ENCODE results near the gene FTSJ1. TPM values are rescaled to one million over a fixed set of nuclear protein-coding genes. Genes with fewer than 3 reads are reported as not detected.
A peak's percentile ranks its signal among the peaks of the same experiment; 100 is the strongest.

The FTSJ1 gene
- total and polyA plus RNA-seq, 11 donors: 13.6 to 62.4 (median 18.1) TPM

- 67 to 76% (median 72%) methylated on average over 10 of the region's 10 CpGs for WGBS, 4 donors
Observed at GRCh38 chrX:48474127-48474526, 1.9 kb upstream of the FTSJ1 start.

DNA sequence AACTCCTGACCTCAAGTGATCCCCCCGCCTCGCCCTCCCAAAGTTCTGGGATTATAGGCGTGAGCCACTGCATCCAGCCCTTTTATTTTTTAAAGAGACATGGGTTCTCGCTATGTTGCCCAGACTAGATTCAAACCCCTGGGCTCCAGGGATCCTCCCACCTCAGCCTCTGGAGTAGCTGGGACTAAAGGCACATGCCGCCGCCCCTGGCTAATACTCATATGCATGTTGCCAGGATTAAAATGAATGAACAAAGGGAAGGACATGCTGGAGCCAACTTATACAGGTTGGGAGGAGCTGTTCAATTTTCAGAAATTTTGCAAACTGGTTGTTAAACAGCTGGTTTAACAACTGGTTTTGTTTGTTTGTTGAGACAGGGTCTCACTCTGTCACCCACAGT lies 1.4 kb upstream of the FTSJ1 start:
- intact Hi-C loops (cut with DNase I): loop anchor here in 1 of 10 donors (10.0 kb wide), 1 partner anchor 400 kb away; the partner anchor contains the start of gene ZNF630
- H3K4me1 ChIP-seq: peaks cover 0 to 8% (median 0%) of the 10 kb centered on the region in 12 donors
- H3K9me3 ChIP-seq: no peaks in the 10 kb centered on the region
- H3K27me3 ChIP-seq: no peaks in the 10 kb centered on the region
- no peak for ATAC-seq
- H3K4me3 ChIP-seq: no peak overlapping the region
- DNase-seq: no peak
- TF ChIP-seq POLR2A (IDR thresholded peaks at IDR 0.05) (no peak), CTCF (IDR thresholded peaks at IDR 0.05) (no peak)
- H3K36me3 ChIP-seq: no peaks in the 10 kb centered on the region
- H3K27ac ChIP-seq: no peak overlapping the region
- 78 to 86% (median 85%) methylated on average over 6 of the region's 6 CpGs for WGBS, 4 donors

More at GRCh38 chrX:48474127-48474526, 1.9 kb upstream of the FTSJ1 start:
- Histone ChIP-seq H3K36me3 (no peaks in the 10 kb centered on the region), H3K27ac (no peak overlapping the region), H3K9me3 (no peaks in the 10 kb centered on the region), H3K4me1 (peaks cover 0 to 8% (median 0%) of the 10 kb centered on the region in 12 donors), H3K27me3 (peaks cover 0 to 3% (median 0%) of the 10 kb centered on the region in 9 donors), H3K4me3 (no peak overlapping the region)
- TF ChIP-seq CTCF (IDR thresholded peaks at IDR 0.05) (no peak), POLR2A (IDR thresholded peaks at IDR 0.05) (no peak)
- intact Hi-C loops (cut with DNase I): loop anchor here in 1 of 10 donors (10.0 kb wide), 1 partner anchor 399 kb away; the partner anchor contains the start of gene ZNF630
- DNase-seq (no peak), ATAC-seq (no peak)

- 2 to 24% (median 12%) methylated on average over 5 of the region's 5 CpGs for WGBS, 4 donors
- intact Hi-C loops (cut with DNase I): loop anchor here in 1 of 10 donors (10.0 kb wide), 1 partner anchor 400 kb away; the partner anchor contains the start of gene ZNF630
Observed at GRCh38 chrX:48475296-48475695, 703 bp upstream of the FTSJ1 start.

More at GRCh38 chrX:48475296-48475695, 703 bp upstream of the FTSJ1 start:
- Histone ChIP-seq H3K27me3 (no peaks in the 10 kb centered on the region), H3K27ac (peak overlapping the region in 10 of 12 donors; percentile 60 to 87 (median 78)), H3K36me3 (no peaks in the 10 kb centered on the region), H3K4me1 (peaks cover 0 to 8% (median 0%) of the 10 kb centered on the region in 12 donors), H3K9me3 (no peaks in the 10 kb centered on the region), H3K4me3 (peak overlapping the region in 11 of 12 donors; percentile 56 to 82 (median 73))
- DNase-seq (no peak), ATAC-seq (no peak)
- TF ChIP-seq CTCF (IDR thresholded peaks at IDR 0.05): no peak
- TF ChIP-seq POLR2A (IDR thresholded peaks at IDR 0.05): no peak
